Central memory CD8-positive, alpha-beta T cell (primary cell): Measurements from ENCODE around the gene OPHN1.

ENCODE experiments used
- ATAC-seq: fragments of 150-1000 bp; cut with Tn5 transposase; replicated peaks from 2 replicates; pipeline ENCODE4 v1.10.0; 2022; ENCODE audit warnings: mild to moderate bottlenecking, moderate FRiP score, moderate number of reproducible peaks; ENCODE audit not compliant: poor library complexity, severe bottlenecking; ENCODE audit errors: extremely low read depth
- DNase-seq, 2 donors: peaks; one replicate each; pipeline ENCODE4 v3.0.0; 2021; ENCODE audit warnings: low spot score in 2 of 2
- H3K27ac Mint-ChIP-seq: one replicate; pipeline ENCODE4 v1.8.0; 2022; ENCODE audit warnings: low read depth, mild to moderate bottlenecking, moderate library complexity, mixed read lengths
- H3K27me3 Mint-ChIP-seq: one replicate; pipeline ENCODE4 v1.8.0; 2022; ENCODE audit warnings: mixed read lengths
- H3K36me3 Mint-ChIP-seq: one replicate; pipeline ENCODE4 v1.8.0; 2022; ENCODE audit warnings: mild to moderate bottlenecking, moderate library complexity, mixed read lengths; ENCODE audit not compliant: insufficient read depth
- H3K4me1 Mint-ChIP-seq: one replicate; pipeline ENCODE4 v1.8.0; 2022; ENCODE audit warnings: mixed read lengths
- H3K4me3 Mint-ChIP-seq: one replicate; pipeline ENCODE4 v1.8.0; 2022; ENCODE audit warnings: mild to moderate bottlenecking, moderate library complexity, mixed read lengths
- H3K9me3 Mint-ChIP-seq: one replicate; pipeline ENCODE4 v1.8.0; 2022; ENCODE audit warnings: mixed read lengths

OPHN1 gene

DNA sequence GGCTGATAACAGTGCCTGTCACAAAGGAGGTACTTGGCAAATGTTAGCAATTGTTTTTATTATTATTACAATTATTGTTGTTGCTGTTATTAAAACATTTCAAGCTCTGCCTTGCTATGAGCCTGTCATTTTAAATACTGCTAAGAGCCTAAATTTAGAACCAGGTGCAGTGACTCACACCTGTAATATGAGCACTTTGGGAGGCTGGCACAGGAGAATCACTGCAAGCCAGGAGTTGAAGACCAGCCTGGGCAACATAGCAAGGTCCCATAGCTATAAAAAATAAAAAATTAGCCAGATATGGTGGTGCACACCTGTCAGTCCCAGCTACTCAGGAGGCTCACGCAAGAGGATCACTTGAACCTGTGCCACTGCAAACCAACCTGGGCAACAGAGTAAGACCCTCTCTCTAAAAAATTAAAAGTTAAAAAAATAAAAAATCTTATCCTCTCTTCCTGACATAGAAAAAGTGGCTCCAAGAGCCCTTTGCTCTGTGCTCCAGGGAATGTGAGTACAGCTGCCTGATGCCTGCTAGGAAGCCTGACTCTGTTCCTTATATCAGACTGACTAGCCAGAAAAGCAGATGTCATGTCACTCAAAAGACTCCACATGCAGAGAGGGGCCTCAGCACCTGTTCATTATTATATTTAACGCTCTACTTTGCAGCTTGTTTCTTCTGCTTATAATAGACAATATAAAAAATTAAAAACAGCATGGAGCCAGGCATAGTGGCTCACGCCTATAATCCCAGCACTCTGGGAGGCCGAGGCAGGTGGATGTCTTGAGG lies 234.0 kb downstream of the OPHN1 start:
- H3K4me3 Mint-ChIP-seq: no peak overlapping the region
- no peak for DNase-seq
- no peaks in the 10 kb centered on the region for H3K27me3 Mint-ChIP-seq
- ATAC-seq: no peak
- no peaks in the 10 kb centered on the region for H3K9me3 Mint-ChIP-seq
- H3K36me3 Mint-ChIP-seq: no peaks in the 10 kb centered on the region
- H3K4me1 Mint-ChIP-seq: no peaks in the 10 kb centered on the region
- no peak overlapping the region for H3K27ac Mint-ChIP-seq

DNA sequence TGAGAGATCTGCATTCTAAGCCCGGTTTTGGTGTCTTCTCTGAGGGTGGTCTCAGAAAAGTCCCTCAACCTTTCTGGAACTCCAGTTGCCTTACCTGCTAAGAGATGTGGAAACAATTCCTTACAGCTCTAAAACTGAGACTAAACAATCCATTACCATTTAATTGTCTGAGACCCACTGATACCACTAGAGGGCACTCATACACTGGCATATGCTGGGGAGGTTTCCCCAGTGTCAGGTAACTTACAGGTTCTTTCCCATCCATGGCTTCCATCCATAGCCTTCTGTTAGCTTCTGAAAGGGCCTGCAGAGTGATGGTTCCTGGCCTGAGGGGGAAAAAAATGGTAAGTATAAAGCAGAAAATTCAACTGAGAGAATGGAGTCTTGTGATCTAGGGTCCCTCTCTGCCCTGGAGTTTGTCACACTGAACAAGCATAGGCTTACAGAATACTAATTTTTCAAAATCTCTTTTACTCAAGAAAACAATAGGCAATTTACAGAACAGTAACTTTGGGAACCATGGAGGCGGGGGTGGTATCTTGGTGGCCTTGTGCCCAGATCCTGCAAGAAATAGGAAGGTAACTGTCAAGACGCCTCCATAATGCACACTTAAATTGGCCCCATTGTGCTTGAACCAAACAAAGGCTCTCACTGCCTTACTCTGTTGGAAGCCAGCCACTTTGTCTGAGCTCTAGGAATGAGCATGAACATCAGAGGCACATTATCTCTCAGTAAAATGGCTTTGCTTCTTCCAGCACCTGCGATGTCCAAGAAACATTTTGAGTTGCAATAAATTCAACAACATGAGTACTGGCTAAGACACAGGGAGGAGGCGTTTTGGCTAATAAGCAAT lies 236.1 kb downstream of the OPHN1 start:
- Mint-ChIP-seq H3K27me3 (no peaks in the 10 kb centered on the region), H3K27ac (no peak overlapping the region), H3K4me1 (no peaks in the 10 kb centered on the region), H3K9me3 (no peaks in the 10 kb centered on the region), H3K4me3 (no peak overlapping the region), H3K36me3 (no peaks in the 10 kb centered on the region)
- no peak for DNase-seq
- ATAC-seq: no peak

DNA sequence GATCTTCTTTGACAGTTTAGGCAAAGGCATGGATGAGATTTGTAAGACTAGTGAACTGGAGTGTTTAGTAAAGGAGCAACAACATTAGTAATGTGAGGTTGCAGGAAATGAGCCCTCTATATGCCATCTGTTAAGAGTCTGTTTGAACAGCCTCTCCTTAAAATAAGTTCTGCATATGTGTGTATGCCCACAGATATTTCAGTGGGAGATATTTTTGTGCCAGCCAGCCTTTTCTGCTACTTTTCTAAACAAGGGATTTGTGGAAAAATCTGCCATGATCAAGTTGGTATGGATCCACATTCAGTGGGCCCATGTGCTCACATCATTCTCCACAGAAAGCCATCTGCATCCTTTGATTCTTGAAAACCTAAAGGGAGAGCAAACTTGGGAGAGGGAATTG lies 237.7 kb downstream of the OPHN1 start:
- DNase-seq (no peak), ATAC-seq (no peak)
- Mint-ChIP-seq H3K4me3 (no peak overlapping the region), H3K27ac (no peak overlapping the region), H3K9me3 (no peaks in the 10 kb centered on the region), H3K36me3 (no peaks in the 10 kb centered on the region), H3K4me1 (no peaks in the 10 kb centered on the region), H3K27me3 (no peaks in the 10 kb centered on the region)

DNA sequence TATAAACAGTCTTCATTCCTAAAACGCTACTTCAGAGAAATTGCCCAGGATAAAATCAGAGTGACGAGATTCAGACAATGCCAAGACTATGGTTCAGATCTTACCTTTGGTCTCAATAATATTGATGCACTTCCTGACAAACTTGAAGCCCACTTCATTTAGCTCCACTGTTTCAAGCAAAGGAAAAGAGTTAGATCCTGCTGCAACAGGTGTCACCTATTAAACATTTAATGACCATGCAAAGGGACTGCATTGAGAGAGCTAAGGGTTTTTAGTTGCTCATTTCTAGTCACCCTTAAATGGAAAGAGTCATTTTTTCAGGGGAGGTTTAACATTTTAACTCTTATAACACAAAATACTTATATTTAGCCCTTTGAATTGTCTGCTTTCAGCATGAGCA lies 239.5 kb downstream of the OPHN1 start:
- H3K9me3 Mint-ChIP-seq: no peaks in the 10 kb centered on the region
- no peaks in the 10 kb centered on the region for H3K27me3 Mint-ChIP-seq
- no peak overlapping the region for H3K27ac Mint-ChIP-seq
- no peaks in the 10 kb centered on the region for H3K36me3 Mint-ChIP-seq
- ATAC-seq (no peak), DNase-seq (no peak)
- no peak overlapping the region for H3K4me3 Mint-ChIP-seq
- H3K4me1 Mint-ChIP-seq: no peaks in the 10 kb centered on the region

DNA sequence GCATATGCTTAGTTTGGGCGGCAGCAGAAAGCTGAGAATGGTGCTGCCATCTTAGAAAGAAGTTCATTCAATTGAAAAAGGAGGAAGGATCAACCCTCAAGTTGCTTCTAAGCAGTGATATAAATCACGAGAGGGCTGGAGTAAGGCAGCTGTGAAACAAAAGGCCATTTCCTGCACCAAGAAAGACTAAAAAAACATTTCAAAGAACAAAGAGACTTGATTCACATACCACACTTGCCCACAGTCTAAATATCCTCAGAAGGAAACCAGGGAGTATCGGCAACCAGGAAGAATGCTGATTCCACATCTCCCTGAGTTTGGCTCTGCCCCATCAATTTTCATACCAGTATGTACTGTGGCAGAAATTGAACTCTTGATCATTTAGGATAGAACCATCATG lies 240.1 kb downstream of the OPHN1 start:
- no peaks in the 10 kb centered on the region for H3K36me3 Mint-ChIP-seq
- no peak overlapping the region for H3K27ac Mint-ChIP-seq
- H3K27me3 Mint-ChIP-seq: no peaks in the 10 kb centered on the region
- DNase-seq (no peak), ATAC-seq (no peak)
- H3K4me3 Mint-ChIP-seq: no peak overlapping the region
- no peaks in the 10 kb centered on the region for H3K9me3 Mint-ChIP-seq
- no peaks in the 10 kb centered on the region for H3K4me1 Mint-ChIP-seq

DNA sequence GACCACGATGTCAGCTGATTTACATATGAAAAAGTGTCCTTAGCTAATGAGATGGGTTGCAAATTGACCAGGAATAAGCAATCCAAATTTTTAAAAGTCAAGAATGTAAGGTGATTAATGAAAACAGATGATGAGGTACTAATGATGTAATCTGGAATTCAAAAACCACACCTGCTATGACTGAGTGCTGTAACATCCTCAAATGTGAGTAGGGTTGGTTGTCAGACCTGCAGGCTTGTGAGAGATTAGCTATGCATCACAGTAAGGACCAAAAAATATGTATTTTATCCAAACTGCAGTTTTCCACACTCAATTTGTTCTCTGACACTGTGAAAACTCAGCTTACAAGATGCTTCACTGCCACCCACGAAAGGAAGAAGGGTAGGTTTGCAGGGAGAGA lies 242.5 kb downstream of the OPHN1 start:
- H3K9me3 Mint-ChIP-seq: no peaks in the 10 kb centered on the region
- no peak overlapping the region for H3K27ac Mint-ChIP-seq
- H3K27me3 Mint-ChIP-seq: peaks cover 9% of the 10 kb centered on the region
- H3K36me3 Mint-ChIP-seq: no peaks in the 10 kb centered on the region
- H3K4me1 Mint-ChIP-seq: no peaks in the 10 kb centered on the region
- no peak for ATAC-seq
- no peak overlapping the region for H3K4me3 Mint-ChIP-seq
- DNase-seq: no peak

DNA sequence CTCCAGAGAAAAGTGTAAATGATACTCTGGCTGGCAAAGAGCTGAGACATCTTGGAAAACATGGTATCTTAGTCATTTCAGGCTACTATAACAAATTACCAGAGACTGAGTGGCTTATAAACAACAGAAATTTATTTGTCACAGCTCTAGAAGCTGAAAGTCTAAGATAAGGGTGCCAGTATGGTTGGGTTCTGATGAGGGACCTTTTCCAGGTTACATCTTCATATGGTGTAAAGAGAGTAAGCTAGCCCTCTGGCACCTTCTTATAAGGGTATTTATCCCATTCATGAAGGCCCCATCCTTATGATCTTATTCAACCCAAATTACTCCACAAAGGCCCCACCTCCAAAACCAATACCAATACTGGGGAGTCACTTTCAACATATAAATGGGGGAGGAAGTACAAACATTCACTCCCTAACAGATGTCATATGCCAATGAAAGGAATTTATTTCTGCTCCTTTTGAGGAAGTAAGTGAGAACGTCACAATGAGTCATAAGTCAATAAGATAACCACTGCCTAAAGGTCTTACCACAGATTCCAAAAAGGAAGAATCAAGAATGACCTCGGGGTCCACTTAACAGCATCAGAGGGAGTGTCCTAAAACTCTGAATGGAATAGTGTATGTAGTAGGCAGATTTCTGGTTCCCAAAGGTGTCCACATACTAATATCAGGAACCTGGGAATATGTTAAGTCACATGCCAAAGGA lies 246.6 kb downstream of the OPHN1 start:
- no peaks in the 10 kb centered on the region for H3K4me1 Mint-ChIP-seq
- DNase-seq (no peak), ATAC-seq (no peak)
- H3K36me3 Mint-ChIP-seq: no peaks in the 10 kb centered on the region
- no peak overlapping the region for H3K27ac Mint-ChIP-seq
- no peak overlapping the region for H3K4me3 Mint-ChIP-seq
- no peaks in the 10 kb centered on the region for H3K9me3 Mint-ChIP-seq
- peaks cover 9% of the 10 kb centered on the region for H3K27me3 Mint-ChIP-seq

DNA sequence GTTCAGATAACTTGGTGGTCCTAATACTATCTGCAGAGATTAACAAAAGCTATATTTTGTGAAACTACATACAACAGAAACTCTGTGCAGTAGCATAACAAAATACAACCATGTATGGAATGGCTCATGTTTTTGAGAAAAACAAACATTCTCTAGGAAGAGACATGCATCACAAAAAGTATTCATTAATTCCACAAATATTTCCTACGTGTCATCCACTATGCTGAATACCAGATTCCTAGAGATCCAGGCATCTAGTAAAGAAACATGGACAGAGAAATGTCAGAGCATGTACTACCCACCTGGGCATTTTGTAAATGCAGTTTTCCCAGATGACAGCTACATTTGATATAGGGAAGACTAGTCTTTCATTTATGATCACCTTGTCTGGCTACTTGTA lies 248.1 kb downstream of the OPHN1 start:
- no peak for ATAC-seq
- Mint-ChIP-seq H3K9me3 (no peaks in the 10 kb centered on the region), H3K27ac (no peak overlapping the region)

DNA sequence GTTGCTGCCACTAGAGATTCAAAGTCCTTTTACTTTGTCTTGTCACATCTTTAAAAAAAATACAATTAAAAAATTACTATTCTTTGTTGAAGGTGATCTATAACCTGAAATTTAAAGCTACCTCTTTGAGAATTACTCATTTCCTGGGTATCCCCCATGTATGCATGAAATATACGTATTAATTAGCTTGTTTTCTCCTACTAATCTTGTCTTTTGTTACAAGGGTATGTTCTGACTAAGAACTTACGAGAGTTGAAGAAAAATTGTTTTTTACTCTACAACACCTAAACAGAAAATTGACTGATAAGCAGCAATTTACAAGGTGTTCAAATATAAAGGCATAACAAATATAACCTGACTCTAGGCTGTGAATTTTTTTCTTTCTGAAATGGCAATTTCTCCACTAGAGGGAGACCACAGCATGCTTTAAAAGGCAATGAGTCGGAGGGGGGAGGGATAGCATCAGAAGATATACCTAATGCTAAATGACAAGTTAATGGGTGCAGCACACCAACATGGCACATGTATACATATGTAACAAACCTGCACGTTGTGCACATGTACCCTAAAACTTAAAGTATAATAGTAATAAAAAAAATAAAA lies 249.6 kb downstream of the OPHN1 start:
- no peaks in the 10 kb centered on the region for H3K9me3 Mint-ChIP-seq
- H3K4me3 Mint-ChIP-seq: no peak overlapping the region
- ATAC-seq (no peak), DNase-seq (no peak)
- no peak overlapping the region for H3K27ac Mint-ChIP-seq
- peaks cover 9% of the 10 kb centered on the region for H3K27me3 Mint-ChIP-seq
- H3K4me1 Mint-ChIP-seq: no peaks in the 10 kb centered on the region
- H3K36me3 Mint-ChIP-seq: no peaks in the 10 kb centered on the region

More for the DNA sequence above, 248.1 kb downstream of the OPHN1 start:
- no peak overlapping the region for H3K4me3 Mint-ChIP-seq
- H3K36me3 Mint-ChIP-seq: no peaks in the 10 kb centered on the region
- H3K4me1 Mint-ChIP-seq: no peaks in the 10 kb centered on the region
- H3K27me3 Mint-ChIP-seq: peaks cover 9% of the 10 kb centered on the region
- DNase-seq: no peak

DNA sequence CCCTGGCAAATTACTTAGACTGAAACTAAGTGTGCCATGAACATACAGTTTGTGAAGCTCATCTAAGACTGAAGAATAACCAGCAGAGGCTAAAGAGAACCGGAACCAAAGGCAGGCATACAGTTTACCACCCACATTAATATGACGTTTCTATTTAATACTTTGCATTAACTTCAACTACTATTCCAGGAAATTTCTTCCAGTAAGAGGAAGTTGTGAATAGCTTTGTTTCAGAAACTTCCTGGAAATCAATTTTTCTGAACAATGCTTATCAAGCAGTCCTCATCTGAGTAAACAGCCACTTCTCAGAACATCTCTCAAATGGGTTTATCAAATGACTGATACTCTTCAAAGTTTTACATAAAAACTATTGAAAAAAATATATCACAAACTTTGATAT lies 252.7 kb downstream of the OPHN1 start:
- Mint-ChIP-seq H3K36me3 (no peaks in the 10 kb centered on the region), H3K9me3 (peaks cover 5% of the 10 kb centered on the region), H3K27ac (no peak overlapping the region), H3K27me3 (no peaks in the 10 kb centered on the region), H3K4me1 (no peaks in the 10 kb centered on the region), H3K4me3 (no peak overlapping the region)
- no peak for DNase-seq
- no peak for ATAC-seq

DNA sequence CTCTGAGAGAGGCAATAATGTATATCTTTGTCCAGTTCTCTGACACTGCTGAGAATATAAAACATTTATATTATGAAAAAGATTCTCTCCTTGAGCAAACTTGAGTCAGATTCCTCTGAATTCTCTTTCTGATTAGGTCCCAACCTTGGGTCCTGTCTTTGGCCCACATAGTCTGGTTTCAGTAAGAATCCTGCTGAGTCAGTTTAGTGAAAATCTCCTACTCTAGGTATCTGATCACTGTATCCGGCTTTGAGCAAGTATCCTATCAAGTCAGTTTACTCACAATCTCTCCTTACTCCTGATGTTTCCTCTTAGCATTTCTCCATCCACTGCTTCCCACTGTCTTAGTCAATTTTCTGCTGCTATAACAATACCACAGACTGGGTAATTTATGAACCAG lies 253.9 kb downstream of the OPHN1 start:
- Mint-ChIP-seq H3K27ac (no peak overlapping the region), H3K36me3 (no peaks in the 10 kb centered on the region), H3K9me3 (peaks cover 5% of the 10 kb centered on the region), H3K4me3 (no peak overlapping the region), H3K27me3 (no peaks in the 10 kb centered on the region), H3K4me1 (no peaks in the 10 kb centered on the region)
- DNase-seq (no peak), ATAC-seq (no peak)

DNA sequence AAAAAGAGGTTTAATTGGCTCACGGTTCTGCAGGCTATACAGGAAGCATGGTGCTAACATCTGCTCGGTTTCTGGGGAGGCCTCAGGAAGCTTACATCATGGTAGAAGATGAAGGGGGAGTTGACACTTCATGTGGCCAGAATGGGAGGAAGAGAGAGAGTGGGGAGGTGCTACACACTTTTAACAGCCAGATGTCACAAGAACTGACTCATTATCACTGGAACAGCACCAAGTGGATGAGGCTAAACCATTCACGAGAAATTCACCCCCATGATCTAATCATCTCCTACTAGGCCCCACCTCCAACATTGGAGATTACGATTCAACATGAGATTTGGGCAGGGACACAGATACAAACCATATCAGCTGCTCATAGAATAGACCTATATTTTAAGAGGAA lies 255.8 kb downstream of the OPHN1 start:
- no peak overlapping the region for H3K4me3 Mint-ChIP-seq
- no peaks in the 10 kb centered on the region for H3K4me1 Mint-ChIP-seq
- peaks cover 5% of the 10 kb centered on the region for H3K9me3 Mint-ChIP-seq
- H3K27me3 Mint-ChIP-seq: no peaks in the 10 kb centered on the region
- H3K36me3 Mint-ChIP-seq: no peaks in the 10 kb centered on the region
- DNase-seq: no peak
- ATAC-seq: no peak
- H3K27ac Mint-ChIP-seq: peak overlapping the region; percentile 32
